ENCODE measurements around the gene SDK1.

GRCh38 chr7:3767917-3768777 lies 467.1 kb downstream of the SDK1 start:
- TF ChIP-seq POLR2AphosphoS5 (IDR thresholded peaks at IDR 0.05) (no peak), CTCF (IDR thresholded peaks at IDR 0.05) (no peak), POLR2A (IDR thresholded peaks at IDR 0.05) (no peak)
